ENCODE results near the gene HES2. TPM values are rescaled to one million over a fixed set of nuclear protein-coding genes. Genes with fewer than 3 reads are reported as not detected.
"Not testable (repeated sequence)": the region's sequence is repeated elsewhere in the genome, so short reads cannot be mapped to it uniquely, and the experiment has no call there.

Gene HES2
- total and polyA plus RNA-seq, 5 donors: 0.17 TPM; not detected in 4

DNA sequence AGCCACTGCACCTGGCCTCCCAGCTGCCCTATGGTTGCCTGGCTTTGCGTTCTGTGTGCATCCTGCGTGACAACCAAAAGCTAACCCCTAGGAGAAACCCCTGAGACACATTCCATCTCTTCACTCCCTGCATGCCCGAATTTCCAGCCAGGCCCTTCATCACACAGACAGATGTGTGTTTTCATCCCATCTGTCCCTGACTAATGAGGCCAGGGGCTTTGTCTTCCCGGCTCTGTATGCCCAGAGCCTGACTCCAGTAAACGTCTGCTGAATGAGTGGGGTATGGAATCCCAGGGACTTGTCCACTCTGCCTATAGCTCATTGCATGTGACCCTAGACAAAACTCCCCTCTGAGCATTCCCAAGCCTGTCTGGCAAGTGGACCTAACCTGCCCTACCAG lies 14.5 kb upstream of the HES2 start:
- Histone ChIP-seq H3K9me3 (ENCODE audit: control insufficient read depth, low read length) (no peaks in the 10 kb centered on the region), H3K27me3 (ENCODE audit: control insufficient read depth, insufficient read depth) (no peaks in the 10 kb centered on the region), H3K27ac (ENCODE audit: low read length) (no peak overlapping the region), H3K4me1 (ENCODE audit: control insufficient read depth, insufficient read depth, low read length) (no peaks in the 10 kb centered on the region), H3K4me3 (ENCODE audit: low read length) (no peak overlapping the region)
- 73% methylated on average over 5 of the region's 5 CpGs for WGBS
- DNase-seq (no peak), ATAC-seq (no peak)
- intact Hi-C loops (cut with DNase I): no loop called here

- H3K4me3 ChIP-seq (ENCODE audit: low read length); intact Hi-C loops (cut with DNase I); ATAC-seq; H3K27ac ChIP-seq (ENCODE audit: low read length); H3K9me3 ChIP-seq (ENCODE audit: control insufficient read depth, low read length); H3K4me1 ChIP-seq (ENCODE audit: control insufficient read depth, insufficient read depth, low read length); H3K27me3 ChIP-seq (ENCODE audit: control insufficient read depth, insufficient read depth): not testable (repeated sequence)
- WGBS: 75% methylated on average over 13 of the region's 13 CpGs
- peak in 1 of 3 donors; percentile 3 for DNase-seq
Measured at GRCh38 chr1:6431645-6432579, 12.2 kb upstream of the HES2 start.

DNA sequence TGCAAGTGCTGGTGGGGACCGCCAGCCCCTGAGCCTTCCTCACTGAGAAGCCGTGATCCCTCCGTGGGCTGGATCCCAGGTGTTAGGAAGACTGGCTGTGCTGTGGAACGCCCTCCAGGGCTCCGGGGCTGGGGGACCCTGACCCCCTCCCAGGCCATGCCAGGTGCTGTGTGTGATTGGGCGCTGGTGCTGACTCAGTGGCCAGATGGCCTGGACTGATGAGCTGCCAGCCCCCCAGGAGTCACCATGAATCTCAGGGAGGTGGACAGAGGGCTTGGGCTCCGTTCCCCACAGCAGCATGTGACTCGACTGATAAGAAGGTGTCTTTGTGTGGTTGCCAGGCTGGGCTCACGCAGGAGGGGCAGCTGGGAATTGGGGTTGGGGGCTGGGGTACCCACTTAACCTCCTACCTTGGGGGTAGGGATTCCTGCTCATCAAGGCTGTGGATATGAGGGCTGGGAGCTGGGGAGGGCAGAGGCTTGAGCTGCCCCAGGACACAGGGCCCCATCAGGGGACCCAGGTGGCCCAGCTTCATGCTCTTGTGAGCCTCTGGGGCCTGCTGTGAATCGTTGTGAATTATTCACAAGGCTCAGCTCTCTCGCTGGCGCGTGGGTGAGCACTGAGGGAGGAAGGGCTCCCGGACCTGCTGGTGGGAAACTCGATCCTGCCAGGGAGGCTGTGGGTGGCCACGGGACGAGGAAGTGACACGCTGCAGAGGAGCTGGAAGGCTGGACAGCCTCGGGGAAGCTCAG lies 10.1 kb upstream of the HES2 start:
- H3K4me1 ChIP-seq (ENCODE audit: control insufficient read depth, insufficient read depth, low read length); intact Hi-C loops (cut with DNase I); H3K27me3 ChIP-seq (ENCODE audit: control insufficient read depth, insufficient read depth); DNase-seq; H3K9me3 ChIP-seq (ENCODE audit: control insufficient read depth, low read length); H3K4me3 ChIP-seq (ENCODE audit: low read length); H3K27ac ChIP-seq (ENCODE audit: low read length): not testable (repeated sequence)
- WGBS: 25% methylated on average over 19 of the region's 19 CpGs
- ATAC-seq: peak in 1 of 2 donors; percentile 9

DNA sequence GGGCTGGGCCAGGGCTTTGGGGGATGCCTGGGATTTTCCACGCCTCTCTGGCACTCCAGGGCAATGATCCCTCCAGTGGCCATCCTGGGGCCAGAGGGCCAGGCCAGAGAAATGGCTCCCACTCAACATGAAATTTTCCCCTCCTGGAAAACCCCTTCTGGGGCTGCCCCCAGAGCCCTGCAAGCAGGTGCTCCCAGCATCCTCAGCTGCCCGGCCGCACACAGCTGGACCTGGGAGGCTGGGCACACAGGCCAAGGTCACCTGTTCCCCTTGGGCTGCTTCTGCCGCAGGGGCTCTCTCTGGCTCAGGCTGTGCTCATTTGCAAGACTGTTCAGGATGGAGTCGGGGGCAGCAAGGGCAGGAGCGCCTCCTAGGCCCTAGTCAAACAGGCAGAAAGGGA lies 8.7 kb upstream of the HES2 start:
- ATAC-seq; H3K4me1 ChIP-seq (ENCODE audit: control insufficient read depth, insufficient read depth, low read length); H3K4me3 ChIP-seq (ENCODE audit: low read length); DNase-seq; H3K27ac ChIP-seq (ENCODE audit: low read length); intact Hi-C loops (cut with DNase I); H3K27me3 ChIP-seq (ENCODE audit: control insufficient read depth, insufficient read depth); H3K9me3 ChIP-seq (ENCODE audit: control insufficient read depth, low read length): not testable (repeated sequence)
- WGBS: 80% methylated on average over 6 of the region's 6 CpGs

DNA sequence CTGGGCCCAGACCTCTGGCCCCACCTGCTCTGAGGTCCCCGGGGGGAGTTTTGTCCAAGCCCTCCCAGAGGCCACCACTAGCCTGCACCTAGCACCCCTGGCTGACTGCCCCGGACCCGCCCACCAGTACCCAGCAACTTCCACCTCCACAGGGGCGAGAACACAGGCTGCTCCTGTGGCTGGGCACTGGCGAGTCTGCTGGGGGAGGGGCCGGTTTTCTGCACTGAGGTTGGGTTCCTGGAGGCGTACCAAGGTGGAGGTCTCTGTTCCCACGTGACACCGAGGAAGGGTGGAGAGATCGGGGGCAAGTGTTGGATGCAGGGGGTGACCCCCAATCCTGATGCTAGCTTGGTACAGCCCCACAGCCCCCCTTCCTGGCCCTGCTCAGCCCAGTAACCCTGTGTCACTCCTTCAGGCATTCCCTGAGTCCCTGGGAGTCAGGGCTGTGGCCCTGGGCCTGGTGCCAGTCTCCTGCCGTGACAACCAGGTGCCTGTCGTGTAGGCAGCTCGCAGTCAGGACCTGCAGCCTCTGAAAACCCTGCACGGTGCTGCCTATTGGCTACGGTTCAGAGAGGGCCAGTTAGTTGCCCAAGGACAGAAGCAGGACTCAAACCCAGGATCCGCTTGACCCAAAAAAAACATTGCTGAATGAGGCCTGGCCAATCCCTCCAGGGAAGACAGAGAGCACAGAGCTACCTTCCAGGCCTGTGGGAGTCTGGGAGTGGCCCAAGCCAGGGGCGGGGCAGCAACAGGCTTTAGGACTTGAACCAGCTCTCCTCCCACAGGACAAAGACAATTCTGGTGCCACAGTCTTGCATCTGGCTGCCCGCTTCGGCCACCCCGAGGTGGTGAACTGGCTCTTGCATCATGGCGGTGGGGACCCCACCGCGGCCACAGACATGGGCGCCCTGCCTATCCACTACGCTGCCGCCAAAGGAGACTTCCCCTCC lies 8.0 kb upstream of the HES2 start:
- ATAC-seq (no peak), DNase-seq (no peak)
- H3K4me1 ChIP-seq (ENCODE audit: control insufficient read depth, insufficient read depth, low read length): no peaks in the 10 kb centered on the region
- no peaks in the 10 kb centered on the region for H3K27me3 ChIP-seq (ENCODE audit: control insufficient read depth, insufficient read depth)
- WGBS: 86% methylated on average over 26 of the region's 26 CpGs
- H3K27ac ChIP-seq (ENCODE audit: low read length): no peak overlapping the region
- no peaks in the 10 kb centered on the region for H3K9me3 ChIP-seq (ENCODE audit: control insufficient read depth, low read length)
- no peak overlapping the region for H3K4me3 ChIP-seq (ENCODE audit: low read length)
- intact Hi-C loops (cut with DNase I): no loop called here

GRCh38 chr1:6426972-6427350 lies 7.2 kb upstream of the HES2 start:
- H3K27me3 ChIP-seq (ENCODE audit: control insufficient read depth, insufficient read depth): no peaks in the 10 kb centered on the region
- H3K4me1 ChIP-seq (ENCODE audit: control insufficient read depth, insufficient read depth, low read length): no peaks in the 10 kb centered on the region
- H3K27ac ChIP-seq (ENCODE audit: low read length): no peak overlapping the region
- 80% methylated on average over 10 of the region's 10 CpGs for WGBS
- DNase-seq: no peak
- H3K9me3 ChIP-seq (ENCODE audit: control insufficient read depth, low read length): no peaks in the 10 kb centered on the region
- no peak overlapping the region for H3K4me3 ChIP-seq (ENCODE audit: low read length)
- no peak for ATAC-seq
- intact Hi-C loops (cut with DNase I): no loop called here

- 85% methylated on average over 9 of the region's 9 CpGs for WGBS
Measured at GRCh38 chr1:6426277-6426971, 6.7 kb upstream of the HES2 start.

GRCh38 chr1:6425658-6426057 lies 5.9 kb upstream of the HES2 start:
- Histone ChIP-seq H3K27me3 (ENCODE audit: control insufficient read depth, insufficient read depth) (no peaks in the 10 kb centered on the region), H3K4me1 (ENCODE audit: control insufficient read depth, insufficient read depth, low read length) (no peaks in the 10 kb centered on the region), H3K9me3 (ENCODE audit: control insufficient read depth, low read length) (no peaks in the 10 kb centered on the region), H3K4me3 (ENCODE audit: low read length) (no peak overlapping the region), H3K27ac (ENCODE audit: low read length) (no peak overlapping the region)
- ATAC-seq (no peak), DNase-seq (no peak)
- 78% methylated on average over 6 of the region's 6 CpGs for WGBS
- intact Hi-C loops (cut with DNase I): no loop called here

More at GRCh38 chr1:6426277-6426971, 6.7 kb upstream of the HES2 start:
- Histone ChIP-seq H3K9me3 (ENCODE audit: control insufficient read depth, low read length) (no peaks in the 10 kb centered on the region), H3K27ac (ENCODE audit: low read length) (no peak overlapping the region), H3K4me3 (ENCODE audit: low read length) (no peak overlapping the region), H3K27me3 (ENCODE audit: control insufficient read depth, insufficient read depth) (no peaks in the 10 kb centered on the region), H3K4me1 (ENCODE audit: control insufficient read depth, insufficient read depth, low read length) (no peaks in the 10 kb centered on the region)
- ATAC-seq: no peak
- intact Hi-C loops (cut with DNase I): no loop called here
- no peak for DNase-seq

- Histone ChIP-seq H3K4me1 (ENCODE audit: control insufficient read depth, insufficient read depth, low read length) (no peaks in the 10 kb centered on the region), H3K27me3 (ENCODE audit: control insufficient read depth, insufficient read depth) (no peaks in the 10 kb centered on the region), H3K9me3 (ENCODE audit: control insufficient read depth, low read length) (no peaks in the 10 kb centered on the region), H3K27ac (ENCODE audit: low read length) (no peak within 1 kb of the TSS), H3K4me3 (ENCODE audit: low read length) (no peak within 1 kb of the TSS)
- no peak for DNase-seq
- ATAC-seq: peak in 1 of 2 donors; percentile 7
- intact Hi-C loops (cut with DNase I): no loop called here
- 6% methylated on average over 99 of the region's 99 CpGs for WGBS
Measured at GRCh38 chr1:6424619-6425593, 5.2 kb upstream of the HES2 start, which contains the start of gene ESPN. Gene ESPN (plus strand): TSS chr1:6424776. CDS start chr1:6424956, 180 bp downstream.

Data from right cardiac atrium (tissue), 5 donors.